ENCODE measurements around the gene UBL4B. TPM values are rescaled to one million over a fixed set of nuclear protein-coding genes. Genes with fewer than 3 reads are reported as not detected.

The UBL4B gene
- total and polyA plus RNA-seq, 11 donors, result 0.11 TPM; not detected in 10

DNA sequence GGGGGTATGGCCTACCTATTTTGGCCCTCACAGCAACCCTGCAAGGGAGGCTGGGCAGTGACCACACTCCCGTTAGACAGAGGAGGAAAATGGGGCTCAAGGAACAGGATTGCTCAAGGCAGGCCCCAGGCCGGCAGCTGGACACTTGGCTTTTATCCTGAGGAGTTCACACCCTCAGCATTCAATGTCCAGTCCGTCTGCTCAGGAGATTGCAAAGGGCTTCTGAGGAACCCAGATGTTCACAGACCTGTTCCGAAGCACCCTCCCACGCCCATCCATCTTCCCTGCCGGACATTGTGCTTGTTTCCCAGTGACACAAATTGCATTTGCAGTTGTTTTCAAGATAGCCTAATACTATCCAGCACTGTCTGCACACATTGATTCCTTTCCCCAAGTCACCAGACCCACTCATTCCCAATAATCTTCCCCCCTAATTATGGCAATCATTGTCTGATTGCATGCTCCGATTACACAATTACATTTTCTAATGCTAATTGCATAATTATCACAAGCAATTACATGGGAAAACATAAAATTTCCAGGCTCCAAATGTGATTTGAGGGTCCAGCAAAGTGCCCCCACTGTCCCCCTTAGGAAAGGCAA is 4.3 kb upstream of the UBL4B start:
- peak in 3 of 5 donors; percentile 25 to 52 (median 25) for DNase-seq
- TF ChIP-seq, protein P1, sequence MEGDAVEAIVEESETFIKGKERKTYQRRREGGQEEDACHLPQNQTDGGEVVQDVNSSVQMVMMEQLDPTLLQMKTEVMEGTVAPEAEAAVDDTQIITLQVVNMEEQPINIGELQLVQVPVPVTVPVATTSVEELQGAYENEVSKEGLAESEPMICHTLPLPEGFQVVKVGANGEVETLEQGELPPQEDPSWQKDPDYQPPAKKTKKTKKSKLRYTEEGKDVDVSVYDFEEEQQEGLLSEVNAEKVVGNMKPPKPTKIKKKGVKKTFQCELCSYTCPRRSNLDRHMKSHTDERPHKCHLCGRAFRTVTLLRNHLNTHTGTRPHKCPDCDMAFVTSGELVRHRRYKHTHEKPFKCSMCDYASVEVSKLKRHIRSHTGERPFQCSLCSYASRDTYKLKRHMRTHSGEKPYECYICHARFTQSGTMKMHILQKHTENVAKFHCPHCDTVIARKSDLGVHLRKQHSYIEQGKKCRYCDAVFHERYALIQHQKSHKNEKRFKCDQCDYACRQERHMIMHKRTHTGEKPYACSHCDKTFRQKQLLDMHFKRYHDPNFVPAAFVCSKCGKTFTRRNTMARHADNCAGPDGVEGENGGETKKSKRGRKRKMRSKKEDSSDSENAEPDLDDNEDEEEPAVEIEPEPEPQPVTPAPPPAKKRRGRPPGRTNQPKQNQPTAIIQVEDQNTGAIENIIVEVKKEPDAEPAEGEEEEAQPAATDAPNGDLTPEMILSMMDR (IDR thresholded peaks at IDR 0.05), result no peak
- TF ChIP-seq POLR2A (IDR thresholded peaks at IDR 0.05), result no peak
- 42 to 59% (median 52%) methylated on average over 7 of the region's 7 CpGs for WGBS, 4 donors
- H3K4me1 ChIP-seq, result peaks cover 0 to under 1% (median 0%) of the 10 kb centered on the region in 12 donors
- H3K9me3 ChIP-seq, result no peaks in the 10 kb centered on the region
- peaks cover 0 to 10% (median 0%) of the 10 kb centered on the region in 9 donors for H3K27me3 ChIP-seq
- ATAC-seq, result peak in 2 of 4 donors; percentile 19 to 39
- intact Hi-C loops (cut with DNase I), result loop anchor here in 7 of 10 donors (2.0 to 5.0 kb wide), 3 partner anchors 53 to 56 kb away; no protein-coding TSS in a partner anchor
- H3K27ac ChIP-seq, result no peak overlapping the region
- H3K36me3 ChIP-seq, result no peaks in the 10 kb centered on the region
- no peak overlapping the region for H3K4me3 ChIP-seq

DNA sequence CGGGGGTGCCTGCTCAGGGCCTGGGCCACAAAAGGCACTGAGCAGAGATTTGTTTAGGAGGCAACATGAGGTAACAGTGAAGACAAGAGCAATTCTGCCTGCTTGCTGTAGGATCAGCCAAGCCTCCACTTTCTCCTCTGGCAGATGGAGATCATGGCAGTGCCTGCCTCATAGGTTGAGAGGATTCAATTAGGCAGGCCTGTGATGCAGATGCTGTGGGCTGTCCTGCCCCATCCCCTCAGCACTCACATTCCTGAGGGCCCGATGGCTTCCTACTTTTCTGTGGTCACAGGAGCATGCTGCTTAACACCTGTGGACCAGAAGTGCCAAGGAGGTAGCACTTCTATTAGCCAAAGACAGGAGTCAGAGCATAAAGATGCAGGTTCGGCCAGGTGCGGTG is 1.2 kb upstream of the UBL4B start:
- DNase-seq (peak in 1 of 5 donors; percentile 14), ATAC-seq (no peak)
- Histone ChIP-seq H3K4me1 (no peaks in the 10 kb centered on the region), H3K27me3 (peaks cover 0 to 17% (median 0%) of the 10 kb centered on the region in 9 donors), H3K4me3 (no peak overlapping the region), H3K36me3 (no peaks in the 10 kb centered on the region), H3K27ac (no peak overlapping the region), H3K9me3 (no peaks in the 10 kb centered on the region)
- WGBS, 4 donors, result 83 to 97% (median 94%) methylated on average over 4 of the region's 4 CpGs
- intact Hi-C loops (cut with DNase I), result loop anchor here in 1 of 10 donors (5.0 kb wide), 1 partner anchor 34 kb away; no protein-coding TSS in a partner anchor
- TF ChIP-seq, protein P1 (IDR thresholded peaks at IDR 0.05), result no peak
- TF ChIP-seq POLR2A (IDR thresholded peaks at IDR 0.05), result no peak

DNA sequence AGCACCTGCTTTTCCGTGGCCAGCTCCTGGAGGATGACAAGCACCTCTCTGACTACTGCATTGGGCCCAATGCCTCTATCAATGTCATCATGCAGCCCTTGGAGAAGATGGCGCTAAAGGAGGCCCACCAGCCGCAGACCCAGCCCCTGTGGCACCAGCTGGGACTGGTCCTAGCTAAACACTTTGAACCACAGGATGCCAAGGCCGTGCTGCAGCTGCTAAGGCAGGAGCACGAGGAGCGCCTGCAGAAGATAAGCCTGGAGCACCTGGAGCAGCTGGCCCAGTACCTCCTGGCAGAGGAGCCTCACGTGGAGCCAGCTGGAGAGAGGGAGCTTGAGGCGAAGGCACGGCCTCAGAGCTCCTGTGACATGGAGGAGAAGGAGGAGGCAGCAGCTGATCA is 413 bp downstream of the UBL4B start:
- intact Hi-C loops (cut with DNase I), result loop anchor here in 1 of 10 donors (5.0 kb wide), 1 partner anchor 35 kb away; no protein-coding TSS in a partner anchor
- DNase-seq (peak in 1 of 5 donors; percentile 41), ATAC-seq (no peak)
- Histone ChIP-seq H3K9me3 (no peaks in the 10 kb centered on the region), H3K4me3 (no peak overlapping the region), H3K27ac (no peak overlapping the region), H3K4me1 (no peaks in the 10 kb centered on the region), H3K36me3 (no peaks in the 10 kb centered on the region), H3K27me3 (peaks cover 0 to 19% (median 0%) of the 10 kb centered on the region in 9 donors)
- TF ChIP-seq, protein P1 (IDR thresholded peaks at IDR 0.05), result no peak
- TF ChIP-seq POLR2A (IDR thresholded peaks at IDR 0.05), result no peak
- WGBS, 4 donors, result 73 to 82% (median 77%) methylated on average over 6 to 9 of the region's 9 CpGs

DNA sequence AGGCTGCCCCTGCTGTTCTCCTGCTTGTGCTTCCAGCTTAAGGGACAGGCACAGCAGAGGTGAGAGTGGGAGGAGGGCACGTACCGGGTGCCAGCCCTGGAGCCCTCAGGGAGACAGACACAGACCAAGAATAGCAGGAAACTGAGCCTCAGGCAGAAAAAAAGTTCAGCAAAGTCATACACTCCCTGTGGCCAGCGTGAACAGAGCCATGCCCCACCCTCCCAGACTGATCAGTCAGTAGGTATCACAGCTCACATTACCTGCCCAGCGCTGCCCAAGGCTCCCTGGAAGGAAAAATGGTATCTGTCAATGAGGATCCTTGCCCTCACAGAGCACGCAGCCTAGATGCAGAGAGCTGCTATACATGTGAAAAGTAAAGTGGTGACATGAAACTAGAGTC is 1.3 kb downstream of the UBL4B start:
- intact Hi-C loops (cut with DNase I), result loop anchor here in 1 of 10 donors (5.0 kb wide), 1 partner anchor 36 kb away; no protein-coding TSS in a partner anchor
- ATAC-seq (no peak), DNase-seq (peak in 1 of 5 donors; percentile 40)
- peaks cover 0 to 19% (median 0%) of the 10 kb centered on the region in 9 donors for H3K27me3 ChIP-seq
- no peaks in the 10 kb centered on the region for H3K4me1 ChIP-seq
- no peak overlapping the region for H3K4me3 ChIP-seq
- H3K27ac ChIP-seq, result no peak overlapping the region
- no peaks in the 10 kb centered on the region for H3K9me3 ChIP-seq
- no peaks in the 10 kb centered on the region for H3K36me3 ChIP-seq
- 64 to 87% (median 67%) methylated on average over 5 of the region's 5 CpGs for WGBS, 4 donors
- no peak for TF ChIP-seq POLR2A (IDR thresholded peaks at IDR 0.05)
- TF ChIP-seq, protein P1 (IDR thresholded peaks at IDR 0.05), result no peak

All from heart left ventricle (tissue), 16 donors.